Stimulated activated CD8-positive, alpha-beta memory T cell treated with anti-CD3 and anti-CD28 coated beads, Interleukin-15, amount 100 ng/mL, for 4 hours (primary cell): Measurements from ENCODE around the gene ZNF181.
A peak's percentile ranks its signal among the peaks of the same experiment; 100 is the strongest.
"Not testable (repeated sequence)": the region's sequence is repeated elsewhere in the genome, so short reads cannot be mapped to it uniquely, and the experiment has no call there.

Experiments used
- DNase-seq, 2 donors: peaks; one replicate each; pipeline ENCODE4 v3.0.0-alpha.2; 2020; ENCODE audit warnings: low read depth in 2 of 2

ZNF181 gene

GRCh38 chr19:34733746-34734536, at the start of gene ZNF181:
ZNF181 (plus strand) TSS chr19:34734243; CDS start chr19:34735038, 795 bp downstream.
- DNase-seq = peak; percentile 62 to 73

- DNase-seq = not testable (repeated sequence)
Measured at GRCh38 chr19:34685266-34685665, 48.8 kb upstream of the ZNF181 start.

- DNase-seq = no peak
Measured at GRCh38 chr19:34686455-34686854, 47.6 kb upstream of the ZNF181 start.

GRCh38 chr19:34687348-34687747, 46.7 kb upstream of the ZNF181 start:
- DNase-seq = no peak

GRCh38 chr19:34688592-34688991, 45.5 kb upstream of the ZNF181 start:
- no peak for DNase-seq

GRCh38 chr19:34690372-34690771, 43.7 kb upstream of the ZNF181 start:
- no peak for DNase-seq

GRCh38 chr19:34692549-34692948, 41.5 kb upstream of the ZNF181 start:
- no peak for DNase-seq

GRCh38 chr19:34707661-34708060, 26.4 kb upstream of the ZNF181 start:
- no peak for DNase-seq

- DNase-seq = no peak
Measured at GRCh38 chr19:34711890-34712289, 22.2 kb upstream of the ZNF181 start.

- DNase-seq = peak in 1 of 2 donors; percentile 30
Measured at GRCh38 chr19:34712395-34713261, 21.4 kb upstream of the ZNF181 start.

GRCh38 chr19:34713262-34713637, 20.8 kb upstream of the ZNF181 start:
- no peak for DNase-seq

GRCh38 chr19:34715357-34715756, 18.7 kb upstream of the ZNF181 start:
- no peak for DNase-seq

- DNase-seq = no peak
Measured at GRCh38 chr19:34722353-34722752, 11.7 kb upstream of the ZNF181 start.

GRCh38 chr19:34725400-34725799, 8.6 kb upstream of the ZNF181 start:
- no peak for DNase-seq

- no peak for DNase-seq
Measured at GRCh38 chr19:34731019-34731829, 2.8 kb upstream of the ZNF181 start.

- no peak for DNase-seq
Measured at GRCh38 chr19:34731964-34732363, 2.1 kb upstream of the ZNF181 start.

- DNase-seq = no peak
Measured at GRCh38 chr19:34732612-34733211, 1.3 kb upstream of the ZNF181 start.

GRCh38 chr19:34733266-34733745, 737 bp upstream of the ZNF181 start:
- peak in 1 of 2 donors; percentile 20 for DNase-seq

GRCh38 chr19:34734537-34735103, 577 bp downstream of the ZNF181 start:
- DNase-seq = peak in 1 of 2 donors; percentile 30

- no peak for DNase-seq
Measured at GRCh38 chr19:34744896-34745690, 11.1 kb downstream of the ZNF181 start.
